Mesenteric fat pad (tissue), 1 donor: ENCODE results near the gene FAM209A. TPM values are rescaled to one million over a fixed set of nuclear protein-coding genes. Genes with fewer than 3 reads are reported as not detected.
"Not testable (repeated sequence)": the region's sequence is repeated elsewhere in the genome, so short reads cannot be mapped to it uniquely, and the experiment has no call there.

Experiments used
- DNase-seq: peaks from one replicate; pipeline ENCODE4 v3.0.0-alpha.2; 2020; ENCODE audit warnings: low spot score
- total RNA-seq: library from RNA; stranded (reverse); fragmentation: NEBNext Ultra II Directional; extraction: Animal tissue kit (Norgen Biotek cat#: 25700); gene quantifications from one replicate; pipeline ENCODE4 v1.2.1, GENCODE V29; 2021
- donor health status: DM: yes; HTN: yes; CAD: no.

Gene FAM209A
- total RNA-seq, 1 donor from 2014 or later: 0.45 TPM

DNA sequence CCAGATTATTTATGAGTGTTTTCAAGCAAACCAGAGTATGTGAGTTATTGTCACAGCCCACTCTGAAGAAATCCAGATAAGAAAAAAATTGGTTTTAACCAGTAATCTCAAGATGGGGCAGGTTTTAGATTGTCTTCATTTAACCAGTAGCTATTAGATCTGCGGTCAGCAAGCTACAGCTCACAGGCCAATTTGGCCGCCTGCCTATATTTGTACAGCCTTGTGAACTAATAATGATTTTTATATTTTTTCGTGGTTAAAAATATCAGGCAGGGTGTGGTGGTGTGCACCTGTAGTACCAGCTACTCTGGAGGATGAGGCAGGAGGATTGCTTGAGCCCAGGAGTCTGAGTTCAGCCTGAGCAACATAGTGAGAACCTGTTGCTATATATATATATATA, 13.5 kb downstream of the FAM209A start:
- no peak for DNase-seq

DNA sequence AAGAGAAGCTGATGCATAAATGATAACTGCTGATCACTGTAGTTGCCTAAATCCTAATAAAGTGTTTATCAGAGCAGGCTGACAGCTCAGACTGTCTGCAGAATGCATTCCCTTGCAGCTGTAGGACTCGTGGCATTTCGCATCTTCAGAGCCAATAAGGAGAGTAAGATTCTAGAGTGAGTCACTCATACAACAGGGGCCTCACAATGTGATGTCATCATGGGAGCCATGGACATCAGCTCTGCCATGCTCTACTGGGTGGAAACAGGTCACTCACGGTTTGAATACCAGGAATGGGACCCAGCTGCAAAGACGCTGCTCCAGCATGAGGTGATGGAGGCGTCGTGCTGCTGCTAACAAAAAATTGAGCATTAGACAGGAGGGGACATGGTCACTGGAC, 15.9 kb downstream of the FAM209A start:
- no peak for DNase-seq

DNA sequence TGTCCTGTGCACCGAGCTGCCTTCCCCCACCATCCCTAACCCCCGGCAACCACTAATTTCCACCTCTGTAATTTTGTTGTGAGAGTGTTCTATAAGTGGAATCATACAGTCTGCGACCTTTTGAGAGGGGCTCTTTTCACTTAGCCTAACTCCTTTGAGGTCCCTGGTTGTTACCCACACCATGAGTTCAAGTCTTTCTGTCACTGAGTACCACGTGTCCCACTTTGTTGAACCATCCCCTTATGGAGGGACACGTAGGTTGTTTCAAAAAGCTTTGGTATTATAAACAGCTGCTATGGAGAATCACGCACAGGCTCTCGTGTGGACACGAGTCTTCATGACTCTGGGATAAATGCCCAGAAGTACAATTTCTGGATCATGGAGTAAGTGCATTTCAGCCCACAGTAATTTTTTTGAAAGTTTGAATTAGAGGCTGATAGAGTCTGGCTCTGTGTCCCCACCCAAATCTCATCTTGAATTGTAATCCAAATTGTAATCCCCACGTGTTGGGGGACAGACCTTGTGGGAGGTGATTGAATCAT, 18.0 kb downstream of the FAM209A start:
- no peak for DNase-seq

DNA sequence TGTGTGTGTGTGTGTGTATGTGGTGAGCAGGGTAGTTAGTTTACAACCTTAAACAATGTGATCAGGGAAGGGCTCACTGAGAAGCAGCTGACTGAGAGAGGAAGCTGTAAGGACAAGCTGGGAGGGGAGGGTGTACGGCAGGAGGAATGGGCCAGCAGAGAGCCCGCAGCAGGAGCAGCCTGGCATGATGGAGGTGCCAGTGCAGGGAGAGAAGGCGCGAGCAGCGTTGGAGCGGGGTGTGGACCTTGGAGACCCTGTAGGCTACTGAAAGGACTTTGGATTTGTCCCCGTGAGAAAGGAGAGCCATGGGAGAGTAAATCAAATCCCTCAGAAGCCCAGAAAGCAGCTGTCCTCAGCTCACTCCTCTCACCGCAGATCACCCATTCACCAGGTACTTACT, 27.0 kb downstream of the FAM209A start:
- DNase-seq: no peak

DNA sequence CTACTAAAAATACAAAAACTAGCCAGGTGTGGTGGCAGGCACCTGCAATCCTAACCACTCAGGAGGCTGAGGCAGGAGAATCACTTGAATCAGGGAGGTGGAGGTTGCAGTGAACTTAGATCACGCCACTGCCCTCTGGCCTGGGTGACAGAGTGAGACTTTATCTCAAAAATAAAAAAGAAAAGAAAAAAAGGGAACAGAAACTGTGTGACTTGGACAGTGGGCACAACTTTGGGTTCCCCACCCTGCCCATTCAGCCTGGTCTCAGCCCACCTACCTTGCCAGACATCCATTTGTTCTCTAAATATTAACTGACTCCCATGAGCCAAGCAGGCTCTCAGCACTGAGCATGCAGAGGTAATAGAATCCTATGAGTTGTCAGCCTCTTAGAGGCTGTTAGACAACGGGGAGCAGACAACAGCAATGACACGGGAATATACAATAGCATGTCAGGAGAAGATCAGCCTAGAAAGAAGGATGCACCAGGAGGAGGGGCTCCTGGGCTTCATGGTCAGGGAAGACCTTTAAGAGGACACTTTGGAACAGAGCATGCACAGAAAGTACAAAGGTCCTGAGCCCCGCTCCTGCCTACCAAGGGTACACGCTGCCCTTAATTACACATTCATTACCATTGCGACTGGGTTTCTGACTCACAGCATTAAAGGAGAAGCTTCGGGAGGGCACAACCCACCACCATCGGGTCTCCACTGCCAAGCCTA, 28.5 kb downstream of the FAM209A start:
- DNase-seq: no peak

DNA sequence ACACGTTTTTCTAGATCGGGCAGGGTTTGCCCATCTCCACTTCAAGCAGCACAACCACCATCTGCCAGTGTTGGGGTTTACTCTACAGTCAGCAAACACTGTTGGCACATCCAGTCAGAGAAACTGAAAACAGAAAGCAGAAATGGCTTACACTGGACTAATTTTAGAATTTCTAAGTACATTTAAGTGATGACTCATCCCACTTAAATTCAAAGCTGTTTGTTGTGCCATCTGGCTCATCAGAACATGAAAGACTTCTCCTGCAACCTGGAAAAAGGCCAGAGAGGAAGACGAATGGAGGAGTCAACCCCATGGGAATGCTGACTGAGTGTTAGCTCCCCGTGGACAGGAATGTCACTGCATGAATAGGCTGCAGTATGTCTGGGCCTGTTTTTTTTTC, 30.3 kb downstream of the FAM209A start:
- no peak for DNase-seq

DNA sequence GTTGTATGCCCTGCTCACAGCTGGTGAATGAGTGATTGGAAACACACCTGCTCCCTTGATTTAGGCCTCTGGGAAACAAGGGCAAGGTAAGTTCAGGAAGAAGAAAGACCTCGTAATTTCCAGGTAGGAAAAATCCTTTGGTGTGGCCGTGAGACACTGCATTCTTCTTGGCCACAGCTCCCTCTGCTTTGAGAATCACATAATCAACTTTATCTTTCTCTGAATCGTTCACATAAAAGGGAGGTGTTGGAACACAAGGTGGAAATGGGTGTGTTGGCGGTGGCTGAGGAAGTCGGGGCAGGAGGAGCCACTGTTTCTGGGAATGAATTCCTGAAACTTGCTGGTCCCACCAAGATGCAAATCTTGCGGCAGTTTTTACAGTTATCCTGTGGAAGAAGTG, 34.4 kb downstream of the FAM209A start:
- DNase-seq: no peak

DNA sequence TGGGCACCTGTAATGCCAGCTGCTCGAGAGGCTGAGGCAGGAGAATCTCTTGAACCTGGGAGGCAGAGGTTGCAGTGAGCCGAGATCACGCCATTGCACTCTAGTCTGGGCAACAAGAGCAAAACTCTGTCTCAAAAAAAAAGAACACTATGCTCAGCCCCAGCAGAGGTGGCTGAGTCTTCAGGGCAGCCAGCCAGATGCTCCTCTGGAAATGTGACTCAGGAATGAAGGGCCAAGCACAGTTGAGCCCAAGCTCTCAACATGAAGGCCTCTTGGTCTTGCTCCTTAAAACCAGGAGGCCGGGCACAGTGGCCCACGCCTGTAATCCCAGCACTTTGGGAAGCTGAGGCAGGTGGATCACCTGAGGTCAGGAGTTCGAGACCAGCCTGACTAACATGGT, 40.0 kb downstream of the FAM209A start:
- not testable (repeated sequence) for DNase-seq

DNA sequence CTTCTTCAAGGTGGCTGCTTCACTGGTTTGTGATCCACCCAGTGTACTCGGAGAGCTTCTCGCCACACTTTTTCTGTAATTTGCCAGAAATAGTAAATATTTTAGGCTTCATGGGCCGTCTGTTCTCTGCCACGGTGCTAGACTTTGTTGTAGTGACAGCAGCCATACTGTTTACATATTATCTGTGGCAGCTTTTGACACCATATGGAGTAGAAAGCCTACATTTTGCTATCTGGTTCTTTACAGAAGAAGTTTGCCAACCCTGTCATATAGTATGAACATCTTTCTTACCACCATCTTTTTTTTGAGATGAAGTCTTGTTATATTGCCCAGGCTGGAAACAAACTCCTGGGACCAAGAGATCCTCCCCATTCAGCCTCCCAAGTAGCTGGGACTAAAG, 41.0 kb downstream of the FAM209A start:
- no peak for DNase-seq

DNA sequence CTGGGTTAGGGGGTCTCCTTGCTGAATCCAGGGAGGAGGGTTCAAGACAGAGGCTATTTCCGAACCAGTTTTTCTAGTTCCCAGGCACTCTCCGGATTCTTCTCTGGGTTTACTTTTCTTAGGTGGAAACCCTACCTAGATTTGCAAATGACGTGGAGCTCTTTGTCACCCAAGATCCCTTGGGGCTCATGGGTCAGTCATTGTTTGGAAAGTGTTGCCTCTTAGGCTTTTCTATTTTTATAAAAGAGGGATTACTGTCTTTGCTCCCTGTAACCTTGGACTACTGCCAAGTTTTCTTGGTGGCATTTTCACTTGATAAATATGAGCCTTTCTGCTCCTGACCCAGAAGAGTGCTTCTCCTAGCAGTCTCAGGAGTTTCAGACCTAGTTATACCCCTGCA, 42.1 kb downstream of the FAM209A start:
- DNase-seq: no peak

DNA sequence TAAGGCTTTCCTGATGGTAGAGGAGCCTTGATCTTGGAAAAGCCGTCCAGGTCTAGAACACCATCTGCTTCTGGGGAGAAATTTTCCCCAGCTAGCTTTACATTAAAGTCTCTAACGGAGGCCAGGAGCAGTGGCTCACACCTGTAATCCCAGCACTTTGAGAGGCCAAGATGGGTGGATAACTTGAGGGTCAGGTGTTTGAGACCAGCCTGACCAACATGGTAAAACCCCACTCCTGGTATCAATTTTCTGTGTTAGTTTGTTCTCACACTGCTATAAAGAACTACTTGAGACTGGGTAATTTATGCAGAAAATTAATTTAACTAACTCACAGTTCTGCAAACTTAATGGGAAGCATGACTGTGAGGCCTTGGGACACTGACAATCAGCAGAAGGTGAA, 46.3 kb downstream of the FAM209A start:
- no peak for DNase-seq

DNA sequence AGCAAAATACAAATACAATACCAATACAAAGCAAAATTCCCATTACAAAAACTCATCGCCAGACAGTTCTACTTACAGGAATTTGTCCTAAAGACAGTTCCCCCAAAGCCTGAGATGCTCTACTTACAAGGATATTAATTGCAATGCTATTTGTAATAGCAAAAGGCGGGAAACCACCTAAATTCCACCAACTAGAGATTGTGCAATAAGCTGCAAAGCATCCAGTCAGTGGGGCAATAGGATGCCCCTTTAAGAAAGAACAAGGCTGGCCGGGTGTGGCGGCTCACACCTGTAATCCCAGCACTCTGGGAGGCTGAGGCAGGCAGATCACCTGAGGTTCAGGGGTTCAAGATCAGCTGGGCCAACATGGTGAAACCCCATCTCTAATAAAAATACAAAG, 47.6 kb downstream of the FAM209A start:
- DNase-seq: no peak

DNA sequence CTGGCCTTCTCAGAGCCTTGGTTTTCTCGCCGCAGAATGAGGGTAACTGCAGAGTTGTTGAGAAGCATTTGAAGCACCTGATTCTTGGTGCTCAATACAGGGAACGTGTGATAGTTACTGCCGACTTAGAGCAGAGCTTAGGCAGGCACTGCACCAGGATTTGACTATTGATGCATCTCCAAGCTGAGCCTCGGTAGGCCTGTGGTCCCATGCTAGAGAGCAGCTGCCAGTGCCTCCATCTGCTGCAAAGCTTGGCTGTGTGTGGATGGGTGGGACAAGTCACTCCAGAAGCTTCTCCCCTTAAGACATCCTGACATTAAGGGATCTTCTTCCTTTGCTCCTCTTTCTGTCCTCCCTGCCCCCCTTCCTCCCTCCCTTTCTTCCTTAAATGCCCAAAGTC, 49.4 kb downstream of the FAM209A start:
- no peak for DNase-seq

DNA sequence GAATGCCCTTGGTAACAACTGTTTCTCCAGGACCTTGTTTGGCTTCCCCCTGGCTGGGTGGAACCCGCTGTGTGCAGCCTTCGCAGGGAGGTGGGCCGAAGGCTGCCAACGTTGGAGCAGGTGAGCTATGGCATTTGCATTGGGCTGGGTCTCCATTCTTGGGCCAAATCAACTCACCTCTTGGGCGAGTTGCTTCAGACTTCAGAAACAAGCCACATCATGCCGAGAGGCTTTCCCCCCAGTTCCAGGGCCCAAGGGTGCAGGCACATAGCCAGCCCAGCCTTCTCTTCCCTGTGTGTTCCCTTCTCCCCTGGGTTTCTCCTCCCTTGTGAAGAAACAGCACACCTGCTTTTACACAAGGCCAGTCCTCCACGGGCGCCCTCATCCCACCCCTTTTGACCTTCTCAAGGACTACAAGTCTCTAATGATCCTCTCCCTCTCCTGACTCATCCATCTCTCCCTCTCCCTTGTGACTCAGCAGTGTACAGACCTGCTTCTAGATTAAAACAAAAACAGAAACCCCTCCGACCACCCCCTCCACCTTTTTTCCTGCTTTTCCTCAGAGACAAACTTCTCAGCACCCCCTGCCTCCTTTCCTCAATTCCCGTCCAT, 50.1 kb downstream of the FAM209A start:
- DNase-seq: no peak

DNA sequence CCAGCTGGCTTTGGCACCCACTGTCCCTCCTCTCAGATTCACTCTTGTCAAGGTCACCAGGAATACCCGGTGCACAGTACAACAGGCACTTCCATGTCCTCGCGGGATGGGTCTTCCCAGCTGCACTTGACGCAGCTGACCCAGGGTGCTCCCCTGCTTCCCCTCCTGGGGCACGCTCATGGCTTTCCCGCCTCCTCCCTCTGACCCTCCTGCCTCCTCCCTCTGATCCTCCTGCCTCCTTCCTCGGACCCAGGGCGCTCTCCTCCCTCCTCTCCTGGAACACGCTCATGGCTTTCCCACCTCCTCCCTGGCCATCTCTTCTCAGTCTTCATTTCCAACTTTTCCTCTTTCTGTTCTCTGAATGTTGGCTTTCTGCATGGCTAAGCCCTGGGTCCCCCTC, 50.6 kb downstream of the FAM209A start:
- no peak for DNase-seq

Other genes starting within 250 kb of the FAM209A start
- gene FAM210B, start 165.8 kb upstream of the FAM209A start, total RNA-seq: 48.3 TPM
- gene AURKA, start 132.5 kb upstream of the FAM209A start, total RNA-seq: 1.4 TPM
- gene CSTF1, start 132.1 kb upstream of the FAM209A start, total RNA-seq: 21.2 TPM
- 3.1 TPM for gene CASS4, start 112.5 kb upstream of the FAM209A start, total RNA-seq
- gene RTF2, start 56.1 kb upstream of the FAM209A start, total RNA-seq: 80.6 TPM
- gene FAM209B, start 8.5 kb downstream of the FAM209A start, total RNA-seq: 0.51 TPM
- 1.3 TPM for gene TFAP2C, start 104.6 kb downstream of the FAM209A start, total RNA-seq